Measurements from ENCODE around the gene MXD4.
A peak's percentile ranks its signal among the peaks of the same experiment; 100 is the strongest.

The MXD4 gene

GRCh38 chr4:2274320-2275043, 12.6 kb upstream of the MXD4 start:
- DNase-seq: no peak

- no peak for DNase-seq
These were observed 11.9 kb upstream of the MXD4 start for GRCh38 chr4:2273657-2274319.

- no peak for DNase-seq
These were observed 11.3 kb upstream of the MXD4 start for GRCh38 chr4:2273221-2273620.

- no peak for DNase-seq
These were observed 10.9 kb upstream of the MXD4 start for GRCh38 chr4:2272828-2273120.

- no peak for DNase-seq
These were observed 10.3 kb upstream of the MXD4 start for GRCh38 chr4:2272026-2272827.

GRCh38 chr4:2271279-2272025, 9.5 kb upstream of the MXD4 start:
- no peak for DNase-seq

- DNase-seq: no peak
These were observed 8.6 kb upstream of the MXD4 start for GRCh38 chr4:2270341-2271165.

GRCh38 chr4:2269618-2270163, 7.8 kb upstream of the MXD4 start:
- DNase-seq: no peak

GRCh38 chr4:2269206-2269531, 7.3 kb upstream of the MXD4 start:
- no peak for DNase-seq

GRCh38 chr4:2268357-2269205, 6.7 kb upstream of the MXD4 start:
- DNase-seq: no peak

GRCh38 chr4:2267841-2268240, 5.9 kb upstream of the MXD4 start:
- no peak for DNase-seq

- DNase-seq: no peak
These were observed 5.5 kb upstream of the MXD4 start for GRCh38 chr4:2267320-2267811.

- no peak for DNase-seq
These were observed 4.9 kb upstream of the MXD4 start for GRCh38 chr4:2266821-2267220.

- DNase-seq: no peak
These were observed 4.3 kb upstream of the MXD4 start for GRCh38 chr4:2266181-2266580.

- no peak for DNase-seq
These were observed 3.5 kb upstream of the MXD4 start for GRCh38 chr4:2265113-2266110.

GRCh38 chr4:2264481-2265041, 2.7 kb upstream of the MXD4 start:
- DNase-seq: no peak

- no peak for DNase-seq
These were observed 2.0 kb upstream of the MXD4 start for GRCh38 chr4:2263926-2264321.

- no peak for DNase-seq
These were observed 988 bp upstream of the MXD4 start for GRCh38 chr4:2262944-2263250.

- peak; percentile 67 for DNase-seq
These were observed 435 bp upstream of the MXD4 start for GRCh38 chr4:2262145-2262943.
